GM19395 (cell line): Measurements from ENCODE around the gene PDE4B.
"Not testable (repeated sequence)": the region's sequence is repeated elsewhere in the genome, so short reads cannot be mapped to it uniquely, and the experiment has no call there.

Experiments
- ATAC-seq: cut with Tn5 transposase; IDR thresholded peaks from one replicate; pipeline ENCODE4 v1.9.1; 2021; ENCODE audit warnings: mild to moderate bottlenecking, moderate library complexity; ENCODE audit not compliant: unreplicated experiment

PDE4B gene

DNA sequence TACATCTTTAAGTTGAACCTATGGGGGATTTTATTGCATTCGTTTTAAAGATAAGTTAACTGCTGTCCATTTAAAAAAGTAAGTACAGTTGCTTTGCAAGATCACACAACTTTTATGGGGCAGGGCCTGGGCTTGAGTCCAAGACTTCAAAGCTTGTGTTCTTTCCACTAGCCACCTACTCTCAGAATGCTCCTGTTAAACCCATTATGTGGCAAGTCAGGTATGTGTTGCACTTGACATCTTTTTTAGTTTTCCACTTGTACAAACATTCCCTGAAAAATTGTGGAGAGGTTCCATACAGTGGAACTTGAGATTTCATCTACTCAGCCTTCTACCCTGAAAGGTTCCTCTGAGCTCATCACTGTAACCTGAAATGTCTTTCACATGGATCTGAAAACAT, 505.8 kb downstream of the PDE4B start:
- ATAC-seq: no peak

- ATAC-seq: no peak
These were observed 507.7 kb downstream of the PDE4B start for GRCh38 chr1:66300280-66300971.

DNA sequence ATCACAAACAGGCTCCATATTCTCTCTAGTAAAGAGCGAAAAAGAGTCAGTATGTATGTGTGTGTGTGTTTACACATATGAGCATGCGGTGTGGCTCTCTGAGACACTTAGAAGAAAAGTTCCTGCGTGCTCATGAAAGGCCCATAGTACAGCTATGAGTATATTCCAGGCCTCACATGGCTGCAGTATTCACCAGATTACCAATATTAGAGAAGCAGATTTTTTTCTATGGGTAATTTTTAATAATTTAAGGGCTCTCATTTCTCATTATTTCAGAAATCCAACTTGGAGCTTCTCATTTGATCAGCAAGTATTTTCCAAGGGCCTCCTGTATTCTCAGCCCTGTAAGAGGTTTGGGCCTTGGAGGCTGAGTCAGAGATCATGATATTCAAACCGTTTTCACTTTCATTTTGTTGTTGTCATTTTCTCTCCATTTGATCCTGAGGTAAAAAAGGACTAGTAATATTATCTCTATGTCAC, 508.3 kb downstream of the PDE4B start:
- ATAC-seq: peak; percentile 89

GRCh38 chr1:66302184-66302742, 509.6 kb downstream of the PDE4B start:
- no peak for ATAC-seq

DNA sequence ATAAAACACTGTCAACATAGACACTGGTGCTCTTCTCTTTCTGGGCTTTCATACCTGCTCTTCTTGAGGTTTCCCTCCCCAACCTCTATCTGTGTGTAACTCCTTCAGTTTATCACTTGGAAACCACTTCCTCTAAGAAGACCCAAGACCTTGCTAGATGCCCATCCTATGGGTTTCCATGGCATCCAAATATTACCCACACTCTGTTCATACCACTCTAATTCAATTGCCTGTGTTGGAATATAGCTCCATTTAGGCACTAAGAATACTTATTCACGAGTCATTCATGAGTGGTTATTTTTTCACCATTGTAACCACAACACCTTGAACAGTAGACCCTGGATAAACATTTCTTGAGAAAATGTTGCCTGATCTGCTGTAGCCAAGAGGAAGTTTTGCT, 510.1 kb downstream of the PDE4B start:
- ATAC-seq: no peak

- ATAC-seq: no peak
These were observed 511.0 kb downstream of the PDE4B start for GRCh38 chr1:66303646-66304045.

DNA sequence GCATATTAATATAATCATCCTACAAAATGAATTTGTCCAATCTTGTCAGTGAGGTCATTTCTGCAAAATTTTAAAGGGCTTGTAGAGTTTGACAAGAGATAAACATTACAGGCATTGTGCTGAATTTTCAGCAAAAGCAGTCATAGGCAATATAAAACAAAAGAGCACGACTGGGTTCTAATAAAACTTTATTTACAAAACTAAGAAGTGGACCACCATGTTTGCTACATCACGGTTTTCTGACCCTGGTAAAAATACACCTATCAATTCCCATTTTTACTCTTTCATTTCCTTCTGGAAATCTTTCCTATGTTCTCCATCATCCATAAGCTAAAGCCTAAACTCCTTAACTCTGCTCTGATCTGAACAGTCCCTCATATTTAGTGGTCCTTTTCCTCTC, 511.4 kb downstream of the PDE4B start:
- ATAC-seq: no peak

GRCh38 chr1:66305927-66306326, 513.2 kb downstream of the PDE4B start:
- ATAC-seq: peak; percentile 41

DNA sequence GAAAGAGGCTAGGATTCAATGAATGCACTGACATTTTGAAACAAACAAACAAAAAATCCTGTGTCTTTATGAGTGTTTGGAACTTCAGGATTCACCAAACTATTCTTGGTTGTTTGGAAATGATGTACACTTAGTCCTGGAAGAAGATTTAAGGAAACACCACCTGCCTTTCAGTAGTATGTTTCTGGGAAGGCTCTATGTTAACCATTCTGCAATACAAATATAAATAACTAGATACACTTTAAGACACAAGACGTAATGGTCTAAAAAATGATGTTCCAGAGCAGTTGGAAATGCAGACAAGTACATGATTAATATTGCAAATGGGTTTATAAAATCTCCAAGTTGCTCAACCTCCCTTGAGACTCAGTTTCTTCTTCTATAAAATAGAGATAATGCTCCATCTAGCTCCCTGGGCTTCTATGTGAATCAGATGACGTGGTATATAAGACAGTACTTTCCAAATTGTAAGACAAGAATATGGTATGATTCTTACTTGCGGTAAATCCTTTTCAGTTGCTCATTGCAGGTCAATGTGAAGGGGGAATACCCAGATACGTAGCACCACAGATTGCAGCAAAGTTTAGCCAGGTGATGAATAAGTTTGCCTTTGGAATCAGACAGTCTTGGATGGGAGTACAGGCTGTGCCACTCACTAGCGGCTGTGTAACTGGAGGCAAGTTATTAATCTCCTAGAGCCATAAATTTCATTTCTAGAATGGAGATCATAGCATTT, 516.5 kb downstream of the PDE4B start:
- ATAC-seq: no peak

DNA sequence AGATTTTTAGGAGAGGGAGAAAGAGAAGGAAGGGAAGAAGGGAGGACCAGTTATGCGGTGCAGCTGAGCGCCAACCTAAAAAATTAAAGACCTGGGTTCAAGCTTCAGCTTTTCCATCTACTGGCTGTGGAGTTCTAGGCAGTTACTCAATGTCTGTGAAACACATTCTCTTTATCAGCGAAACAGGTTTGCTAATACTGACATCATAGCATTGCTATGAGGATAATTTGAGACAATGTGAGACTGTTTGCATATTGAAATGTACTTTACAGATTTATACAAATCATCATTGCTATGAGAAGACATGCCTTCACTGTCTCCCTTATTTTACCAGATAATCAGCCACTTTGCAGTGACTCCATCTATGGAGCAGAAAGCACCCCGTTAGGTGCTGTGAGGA, 518.4 kb downstream of the PDE4B start:
- ATAC-seq: no peak

- ATAC-seq: no peak
These were observed 518.9 kb downstream of the PDE4B start for GRCh38 chr1:66311628-66312027.

- ATAC-seq: no peak
These were observed 519.7 kb downstream of the PDE4B start for GRCh38 chr1:66312271-66312990.

DNA sequence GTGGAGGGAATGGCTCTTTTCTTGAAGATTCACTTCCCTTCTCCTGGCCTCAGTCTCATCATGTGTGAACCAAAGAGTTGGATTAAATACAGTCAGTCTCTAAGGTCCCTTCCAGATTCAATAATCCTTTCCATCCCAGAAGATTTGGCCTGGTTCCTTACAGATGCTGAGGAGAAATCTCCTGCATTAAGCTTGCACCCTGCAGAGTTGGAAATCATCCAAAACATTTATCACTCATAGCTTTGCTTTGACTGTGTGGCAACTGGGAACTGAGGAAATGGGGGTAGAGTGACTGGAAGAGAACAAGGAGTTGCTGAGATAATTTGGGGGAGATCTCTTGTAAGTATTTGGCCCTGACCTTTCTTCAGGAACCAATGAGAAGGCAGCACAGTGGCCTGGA, 520.7 kb downstream of the PDE4B start:
- ATAC-seq: no peak

DNA sequence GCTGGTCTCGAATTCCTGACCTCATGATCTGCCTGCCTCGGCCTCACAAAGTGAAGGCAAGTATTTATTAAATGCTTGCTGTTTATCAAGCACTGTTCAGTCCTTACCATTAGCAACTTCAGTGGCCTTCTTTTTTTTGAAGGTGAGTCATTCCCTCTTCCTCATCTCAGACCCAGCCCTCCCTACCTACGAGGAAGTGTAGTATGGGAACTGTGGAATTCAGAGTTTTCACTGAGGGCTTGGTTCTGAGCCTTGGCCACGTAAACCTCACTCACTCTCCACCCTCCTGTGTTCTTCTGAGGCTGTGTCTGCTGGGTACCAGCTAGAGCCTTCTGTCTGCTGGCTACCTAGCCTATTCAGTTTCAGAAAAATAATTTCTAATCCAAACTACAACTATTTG, 523.0 kb downstream of the PDE4B start:
- no peak for ATAC-seq

DNA sequence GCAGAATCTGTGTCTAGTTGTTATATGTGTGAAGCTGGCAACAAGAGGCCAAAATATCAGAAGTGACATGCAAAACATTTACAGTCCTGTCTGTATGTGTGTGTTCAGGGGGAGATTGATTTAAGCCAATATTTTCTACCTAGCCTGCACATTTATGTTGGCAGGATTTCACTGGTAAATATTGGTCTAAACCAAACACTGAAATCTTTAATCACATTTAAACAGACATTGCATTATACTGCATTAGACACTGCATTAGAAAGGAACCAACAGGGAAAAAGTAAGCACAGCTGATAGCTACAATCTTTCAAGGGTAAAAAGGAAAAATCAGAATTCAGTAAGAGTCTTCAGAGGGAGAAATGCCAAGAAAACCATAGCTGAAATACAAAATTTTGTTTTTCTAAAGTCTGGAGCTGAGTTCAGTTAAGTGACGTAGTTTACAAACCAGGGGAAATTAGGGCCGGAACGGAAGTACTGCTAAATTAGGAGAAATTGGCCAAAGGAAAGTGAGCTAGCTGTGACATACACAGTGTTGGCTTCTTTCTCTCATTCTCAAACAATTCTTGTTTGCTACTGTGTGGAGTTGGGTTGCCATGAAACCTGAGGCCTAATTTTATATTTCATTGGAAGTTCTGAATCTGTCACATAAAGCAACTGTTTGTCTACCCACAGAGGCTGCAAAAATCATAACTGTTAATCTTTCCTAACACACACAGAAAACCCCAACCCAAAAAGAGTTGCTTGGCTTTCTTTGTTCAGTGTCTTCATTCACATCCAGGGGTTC, 524.0 kb downstream of the PDE4B start:
- ATAC-seq: no peak

- no peak for ATAC-seq
These were observed 524.5 kb downstream of the PDE4B start for GRCh38 chr1:66317248-66317515.

- ATAC-seq: no peak
These were observed 527.5 kb downstream of the PDE4B start for GRCh38 chr1:66320231-66320630.

GRCh38 chr1:66322462-66322861, 529.8 kb downstream of the PDE4B start:
- ATAC-seq: not testable (repeated sequence)

- ATAC-seq: no peak
These were observed 531.4 kb downstream of the PDE4B start for GRCh38 chr1:66323958-66324625.

- ATAC-seq: no peak
These were observed 533.1 kb downstream of the PDE4B start for GRCh38 chr1:66325594-66326380.
